Endothelial cell of umbilical vein (primary cell): ENCODE data around the gene TMEM174. TPM values are rescaled to one million over a fixed set of nuclear protein-coding genes. Genes with fewer than 3 reads are reported as not detected.

Source experiments
- BruUV-seq: library from RNA; stranded (reverse); fragments of 400-500 nt; replicated peaks from 2 replicates; lab custom pipeline; 2021; lab: Mats Ljungman, UMichigan
- CTCF ChIA-PET: fragments of 300-600, 350-600 bp; sonication (Branson Sonifier 250); formaldehyde crosslinking; loops from one replicate; lab custom pipeline; 2021; ENCODE audit warnings: antibody characterized with exemption, inconsistent platforms; lab: Charles Lee
- POLR2A ChIA-PET: fragments of 300-600, 350-600 bp; sonication (Branson Sonifier 250); formaldehyde crosslinking; loops from one replicate; lab custom pipeline; 2021; ENCODE audit warnings: antibody characterized with exemption, inconsistent platforms; lab: Charles Lee
- DNase-seq: peaks from one replicate; pipeline ENCODE4 v3.0.0-alpha.2; 2011; ENCODE audit warnings: low read depth, low spot score
- FAIRE-seq: peaks from 2 replicates; lab custom pipeline; 2011; peaks lifted over from hg19 to GRCh38; lab: Jason Lieb, UNC
- H2AFZ ChIP-seq: 2 replicates; pipeline ENCODE4 v1.6.0; 2012; ENCODE audit warnings: low read depth, low read length, control low read depth, inconsistent platforms
- H3K27ac ChIP-seq: 2 replicates; pipeline ENCODE4 v1.5.1; 2011; ENCODE audit warnings: low read depth, mild to moderate bottlenecking, control low read depth, low read length, moderate library complexity; ENCODE audit not compliant: insufficient read depth
- H3K27me3 ChIP-seq, 2 experiments: 2 replicates each; pipeline versions ENCODE4 v1.6.0 to v1.6.1; 2011; ENCODE audit warnings: low read length in 2 of 2, mixed read lengths in 1 of 2; ENCODE audit not compliant: control insufficient read depth in 2 of 2, insufficient read depth in 2 of 2
- H3K36me3 ChIP-seq, 2 experiments: 2 replicates in 1 of 2; 3 replicates in 1 of 2; pipeline ENCODE4 v1.5.1; 2011; ENCODE audit warnings: low read length in 2 of 2, mild to moderate bottlenecking in 1 of 2, moderate library complexity in 1 of 2; ENCODE audit not compliant: control insufficient read depth in 2 of 2, insufficient read depth in 2 of 2; ENCODE audit errors: extremely low read depth in 1 of 2
- H3K4me1 ChIP-seq: 3 replicates; pipeline ENCODE4 v1.5.1; 2011; ENCODE audit warnings: mild to moderate bottlenecking, low read length; ENCODE audit not compliant: control insufficient read depth, insufficient read depth; ENCODE audit errors: extremely low read depth
- H3K4me2 ChIP-seq: 2 replicates; pipeline ENCODE4 v1.6.1; 2011; ENCODE audit warnings: low read length, control low read depth, mixed read lengths; ENCODE audit not compliant: insufficient read depth
- H3K4me3 ChIP-seq, 3 experiments: fragments of 200-600 bp in 1 of 3; sonication (generic), shearing (Covaris generic) in 1 of 3; replicated peaks in 1 of 3; 2 replicates each; pipeline ENCODE4 v1.5.1; 2011 to 2016; ENCODE audit warnings: control low read depth in 3 of 3, low read length in 3 of 3, mild to moderate bottlenecking in 2 of 3, inconsistent platforms in 1 of 3, low read depth in 1 of 3, moderate library complexity in 1 of 3; ENCODE audit not compliant: insufficient read depth in 1 of 3
- H3K79me2 ChIP-seq: 2 replicates; pipeline ENCODE4 v1.6.0; 2012; ENCODE audit warnings: low read length, inconsistent platforms; ENCODE audit not compliant: control insufficient read depth, insufficient read depth
- H3K9ac ChIP-seq: replicated peaks from 2 replicates; pipeline ENCODE3; 2011; ENCODE audit warnings: low read length, control low read depth; ENCODE audit not compliant: insufficient read depth; ENCODE audit errors: extremely low read depth
- H3K9me1 ChIP-seq: replicated peaks from 3 replicates; pipeline ENCODE4 v1.6.0; 2011; ENCODE audit warnings: mild to moderate bottlenecking, low read length; ENCODE audit not compliant: control insufficient read depth, insufficient read depth; ENCODE audit errors: extremely low read depth
- H3K9me3 ChIP-seq: replicated peaks from 2 replicates; pipeline ENCODE4 v1.5.1; 2012; ENCODE audit warnings: low read length, inconsistent platforms; ENCODE audit not compliant: control insufficient read depth, insufficient read depth
- H4K20me1 ChIP-seq: replicated peaks from 2 replicates; pipeline ENCODE3; 2011; ENCODE audit warnings: mild to moderate bottlenecking, low read length; ENCODE audit not compliant: control insufficient read depth, insufficient read depth; ENCODE audit errors: extremely low read depth
- CTCF ChIP-seq, 2 donors: IDR thresholded peaks; 1 replicate in 1 of 2; 2 replicates in 1 of 2; pipeline ENCODE4 v1.5.1; 2011; ENCODE audit warnings: low read length in 2 of 2, mild to moderate bottlenecking in 2 of 2, moderate library complexity in 2 of 2, control low read depth in 1 of 2, inconsistent platforms in 1 of 2, low read depth in 1 of 2; ENCODE audit not compliant: insufficient read depth in 1 of 2; ENCODE audit errors: extremely low read depth in 1 of 2
- EZH2 ChIP-seq: IDR thresholded peaks from 2 replicates; pipeline ENCODE4 v1.6.1; 2012; ENCODE audit warnings: borderline replicate concordance, low read depth, mild to moderate bottlenecking, moderate library complexity, low read length, inconsistent platforms; ENCODE audit not compliant: severe bottlenecking
- FOS ChIP-seq: IDR thresholded peaks from 2 replicates; pipeline ENCODE4 v1.6.1; 2011; ENCODE audit warnings: mild to moderate bottlenecking, low read length, moderate library complexity, borderline replicate concordance; ENCODE audit not compliant: insufficient read depth
- GATA2 ChIP-seq: IDR thresholded peaks from 2 replicates; pipeline ENCODE4 v1.7.0; 2011; ENCODE audit warnings: low read depth, mild to moderate bottlenecking, moderate library complexity, mixed read lengths, low read length; ENCODE audit not compliant: insufficient read length, insufficient read depth
- JUN ChIP-seq: IDR thresholded peaks from 2 replicates; pipeline ENCODE4 v1.6.1; 2011; ENCODE audit warnings: borderline replicate concordance, low read depth; ENCODE audit not compliant: insufficient read length, insufficient read depth
- MAX ChIP-seq: IDR thresholded peaks from 2 replicates; pipeline ENCODE4 v1.6.1; 2011; ENCODE audit not compliant: insufficient read depth, insufficient read length
- MYC ChIP-seq: IDR thresholded peaks from one replicate; pipeline ENCODE4 v1.6.1; 2011; ENCODE audit warnings: mild to moderate bottlenecking, low read depth, low read length
- POLR2A ChIP-seq: IDR thresholded peaks from 2 replicates; pipeline ENCODE4 v1.6.1; 2012; ENCODE audit warnings: low read depth, mild to moderate bottlenecking, control low read depth, low read length
- POLR2AphosphoS5 ChIP-seq: IDR thresholded peaks from 2 replicates; pipeline ENCODE4 v1.6.1; 2012; ENCODE audit warnings: low read depth, mild to moderate bottlenecking, control low read depth, low read length, moderate library complexity; ENCODE audit not compliant: insufficient read depth
- dilution Hi-C: fragments of 300-500 bp; cut with MboI; formaldehyde crosslinking; loops from one replicate; pipeline ENCODE4 v1.15.0; 2019; ENCODE audit warnings: low sequenced_read_pairs; ENCODE audit not compliant: extremely low pct_ligation_motif_present
- intact Hi-C: fragments of 100-400 bp; cut with micrococcal nuclease; formaldehyde crosslinking; loops from one replicate; pipeline ENCODE4 v1.10.0; 2022
- polyA plus RNA-seq, 4 experiments: library from polyadenylated mRNA; depleted of rRNA in 3 of 4; stranded (reverse) in 3 of 4; unstranded in 1 of 4; fragments of >200 nt; gene quantifications; 2 replicates each; pipeline versions ENCODE4 v1.2.1 to v1.2.3, GENCODE V29; 2011 to 2012; ENCODE audit warnings: missing spikeins in 1 of 4
- total RNA-seq: library from RNA; stranded (reverse); gene quantifications from 2 replicates; pipeline ENCODE4 v1.2.3, GENCODE V29; 2021

TMEM174 gene
- total and polyA plus RNA-seq, 2 donors (not counting 3 experiments of a cell fraction or from before 2014, with no cell fraction given): not detected

DNA sequence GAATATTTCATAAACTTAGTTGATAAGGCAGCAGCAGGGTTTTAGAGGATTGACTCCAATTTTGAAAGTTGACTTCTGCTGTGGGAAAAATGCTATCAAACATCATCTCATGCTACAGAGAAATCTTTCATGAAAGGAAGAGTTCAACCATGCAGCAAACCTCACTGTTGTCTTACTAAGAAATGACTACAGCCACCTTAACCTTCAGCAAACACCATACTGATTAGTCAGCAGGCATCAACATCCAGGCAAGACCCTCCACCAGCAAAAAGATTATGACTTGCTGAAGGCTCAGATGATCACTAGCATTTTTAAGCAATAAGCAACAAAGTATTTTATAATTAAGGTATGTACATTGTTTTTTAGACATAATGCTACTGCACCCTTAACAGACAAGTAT lies 7.6 kb downstream of the TMEM174 start:
- intact Hi-C loops (no loop called here), dilution Hi-C loops (no loop called here)
- H3K9me3 ChIP-seq: peaks cover 2% of the 10 kb centered on the region
- no peaks in the 10 kb centered on the region for H3K79me2 ChIP-seq
- H3K4me1 ChIP-seq: no peaks in the 10 kb centered on the region
- TF ChIP-seq CTCF (IDR thresholded peaks at IDR 0.05; ENCODE audit: extremely low read depth in 1 of 2, insufficient read depth in 1 of 2, low read depth in 1 of 2, low read length in 2 of 2) (no peak), FOS (no peak), POLR2AphosphoS5 (no peak), JUN (no peak), MAX (no peak), MYC (no peak), EZH2 (no peak), POLR2A (no peak), GATA2 (no peak)
- no peak overlapping the region for H2AFZ ChIP-seq
- POLR2A ChIA-PET: no interaction called here
- H3K36me3 ChIP-seq: no peaks in the 10 kb centered on the region
- FAIRE-seq (no peak), DNase-seq (no peak)
- BruUV-seq: no TSS peak
- H3K9me1 ChIP-seq: no peaks in the 10 kb centered on the region
- H4K20me1 ChIP-seq: no peaks in the 10 kb centered on the region
- H3K4me3 ChIP-seq: no peak overlapping the region
- H3K4me2 ChIP-seq: no peak overlapping the region
- CTCF ChIA-PET: interaction anchor here (1.5 to 1.9 kb wide), 2 partner anchors 10 to 21 kb away, joined by 5 to 14 read pairs; no protein-coding TSS in a partner anchor
- peaks cover 31 to 73% of the 10 kb centered on the region in 2 experiments for H3K27me3 ChIP-seq
- H3K9ac ChIP-seq: no peak overlapping the region
- H3K27ac ChIP-seq: no peak overlapping the region
